ENCODE measurements around the gene JAK3.

The JAK3 gene

GRCh38 chr19:17866312-17866963, 18.7 kb upstream of the JAK3 start:
- DNase-seq (ENCODE audit: insufficient read length, low spot score): no peak
- no peak for FAIRE-seq

GRCh38 chr19:17865364-17866311, 17.9 kb upstream of the JAK3 start:
- DNase-seq (ENCODE audit: insufficient read length, low spot score): no peak

GRCh38 chr19:17863520-17864182, 15.9 kb upstream of the JAK3 start:
- DNase-seq (ENCODE audit: insufficient read length, low spot score) (no peak), FAIRE-seq (no peak)

More at GRCh38 chr19:17865364-17866311, 17.9 kb upstream of the JAK3 start:
- no peak for FAIRE-seq

- DNase-seq (ENCODE audit: insufficient read length, low spot score) (no peak), FAIRE-seq (no peak)
Measured at GRCh38 chr19:17862711-17863519, 15.1 kb upstream of the JAK3 start.

- DNase-seq (ENCODE audit: insufficient read length, low spot score): no peak
- no peak for FAIRE-seq
Measured at GRCh38 chr19:17861542-17862402, 14.0 kb upstream of the JAK3 start.

GRCh38 chr19:17860993-17861360, 13.2 kb upstream of the JAK3 start:
- no peak for FAIRE-seq

GRCh38 chr19:17860331-17860992, 12.7 kb upstream of the JAK3 start:
- DNase-seq (ENCODE audit: insufficient read length, low spot score) (no peak), FAIRE-seq (no peak)

More at GRCh38 chr19:17860993-17861360, 13.2 kb upstream of the JAK3 start:
- no peak for DNase-seq (ENCODE audit: insufficient read length, low spot score)

GRCh38 chr19:17859533-17860330, 11.9 kb upstream of the JAK3 start, which contains the start of gene RPL18A:
Gene RPL18A, plus strand, starts transcription at chr19:17859910. Its CDS starts 47 bp downstream, at chr19:17859957.
- FAIRE-seq: peak; percentile 98
- peak; percentile 100 for DNase-seq (ENCODE audit: insufficient read length, low spot score)

GRCh38 chr19:17855280-17856152, 7.7 kb upstream of the JAK3 start:
- FAIRE-seq (peak; percentile 55), DNase-seq (ENCODE audit: insufficient read length, low spot score) (peak; percentile 90)

- no peak for DNase-seq (ENCODE audit: insufficient read length, low spot score)
- FAIRE-seq: no peak
Measured at GRCh38 chr19:17854061-17854460, 6.3 kb upstream of the JAK3 start.

GRCh38 chr19:17848595-17849292, 962 bp upstream of the JAK3 start:
- FAIRE-seq: no peak
- DNase-seq (ENCODE audit: insufficient read length, low spot score): no peak

- DNase-seq (ENCODE audit: insufficient read length, low spot score): no peak
- no peak for FAIRE-seq
Measured at GRCh38 chr19:17846146-17846545, 1.6 kb downstream of the JAK3 start.

- DNase-seq (ENCODE audit: insufficient read length, low spot score): no peak
- no peak for FAIRE-seq
Measured at GRCh38 chr19:17843908-17844490, 3.8 kb downstream of the JAK3 start.

- no peak for FAIRE-seq
- no peak for DNase-seq (ENCODE audit: insufficient read length, low spot score)
Measured at GRCh38 chr19:17843292-17843827, 4.4 kb downstream of the JAK3 start.

- FAIRE-seq (no peak), DNase-seq (ENCODE audit: insufficient read length, low spot score) (no peak)
Measured at GRCh38 chr19:17842663-17843291, 5.0 kb downstream of the JAK3 start.

Measured in HTR-8/SVneo (cell line).